Lower leg skin (tissue), 3 donors: ENCODE measurements around the gene POP4.

ENCODE experiments used
- CTCF ChIP-seq, 3 donors: fragments of 450-650 bp; IDR thresholded peaks; one replicate each; pipeline ENCODE4 v1.5.1; 2016; ENCODE audit warnings: antibody characterized with exemption in 3 of 3, mild to moderate bottlenecking in 3 of 3, moderate library complexity in 2 of 3
- POLR2A ChIP-seq, 2 donors: fragments of 450-650 bp; IDR thresholded peaks; one replicate each; pipeline ENCODE4 v1.6.1; 2016 to 2017; ENCODE audit warnings: antibody characterized with exemption in 2 of 2, mild to moderate bottlenecking in 1 of 2, moderate library complexity in 1 of 2

- TF ChIP-seq CTCF (IDR thresholded peaks at IDR 0.05) (no peak), POLR2A (IDR thresholded peaks at IDR 0.05) (no peak)
Measured at GRCh38 chr19:29645911-29646310, 39.8 kb downstream of the POP4 start.
